Epithelial cell of esophagus (primary cell): ENCODE data around the gene GGA2.
A peak's percentile ranks its signal among the peaks of the same experiment; 100 is the strongest.
"Not testable (repeated sequence)": the region's sequence is repeated elsewhere in the genome, so short reads cannot be mapped to it uniquely, and the experiment has no call there.

Source experiments
- DNase-seq: peaks from one replicate; pipeline ENCODE4 v3.0.0; 2010; ENCODE audit warnings: low read depth
- H3K4me3 ChIP-seq: 2 replicates; pipeline ENCODE4 v1.5.1; 2011; ENCODE audit warnings: mild to moderate bottlenecking, low read length, control low read depth
- CTCF ChIP-seq: IDR thresholded peaks from 2 replicates; pipeline ENCODE4 v1.5.1; 2011; ENCODE audit warnings: low read depth, mild to moderate bottlenecking, low read length, control low read depth, inconsistent platforms; ENCODE audit not compliant: insufficient read depth; ENCODE audit errors: missing control alignments

Gene GGA2

GRCh38 chr16:23478566-23478965, 31.7 kb downstream of the GGA2 start:
- TF ChIP-seq CTCF: no peak
- no peak overlapping the region for H3K4me3 ChIP-seq
- DNase-seq: no peak

- no peak for DNase-seq
- no peak overlapping the region for H3K4me3 ChIP-seq
- no peak for TF ChIP-seq CTCF
Observed at GRCh38 chr16:23476289-23476688, 34.0 kb downstream of the GGA2 start.

DNA sequence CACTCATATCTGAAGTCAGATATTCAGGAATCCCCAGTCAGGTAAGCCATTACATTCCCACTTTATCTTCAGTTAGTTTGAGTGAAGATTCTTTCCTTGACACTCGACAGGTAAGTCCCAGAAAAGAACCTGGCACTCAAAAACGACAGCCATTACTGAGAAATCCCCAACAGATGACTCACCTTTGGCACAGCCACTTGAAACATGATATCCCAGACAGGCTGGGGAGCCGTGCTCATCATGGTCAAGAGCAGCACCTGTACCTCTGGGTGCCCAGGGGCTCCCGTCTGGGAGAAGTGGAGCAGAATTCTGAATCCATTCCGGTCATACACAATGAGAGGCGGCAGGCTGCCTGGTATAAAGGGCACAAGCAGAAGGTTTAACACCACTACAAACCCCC, 40.5 kb downstream of the GGA2 start:
- TF ChIP-seq CTCF: no peak
- peak; percentile 88 for DNase-seq
- no peak overlapping the region for H3K4me3 ChIP-seq

DNA sequence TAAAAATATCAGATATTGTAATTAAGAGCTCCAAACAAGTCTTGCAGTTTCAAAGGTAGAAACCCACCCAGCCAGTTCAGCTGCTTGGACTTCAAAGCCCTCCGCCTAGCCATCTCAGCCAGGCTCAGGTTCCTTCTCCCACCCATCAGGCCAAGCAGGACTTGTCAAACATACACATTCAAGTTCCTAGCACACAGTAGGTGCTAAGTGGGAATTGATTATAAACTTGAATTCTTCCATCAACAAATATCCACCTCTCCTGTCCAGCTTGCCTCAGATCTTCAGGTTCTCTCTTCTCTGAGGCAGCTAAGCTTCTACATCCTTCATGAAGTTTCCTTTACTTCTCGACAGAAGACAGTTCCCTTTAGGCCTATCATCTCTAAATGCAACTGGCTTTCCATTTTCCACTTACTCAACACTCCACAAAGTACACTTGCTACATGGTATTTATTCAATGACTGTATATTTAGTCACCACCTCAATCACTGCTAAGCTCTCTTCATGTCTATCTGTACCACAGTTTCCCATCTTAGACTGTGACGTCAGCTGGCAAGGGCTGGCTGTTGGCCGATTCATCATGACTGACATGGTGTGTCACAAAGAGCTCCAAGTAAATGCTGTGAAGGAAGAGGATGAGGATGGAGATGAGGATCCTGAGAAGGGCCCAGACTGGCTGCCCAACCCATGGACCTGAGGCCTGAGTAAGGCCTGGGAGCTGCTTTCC, 44.0 kb downstream of the GGA2 start:
- DNase-seq: peak; percentile 98
- TF ChIP-seq CTCF: no peak
- no peak overlapping the region for H3K4me3 ChIP-seq

DNA sequence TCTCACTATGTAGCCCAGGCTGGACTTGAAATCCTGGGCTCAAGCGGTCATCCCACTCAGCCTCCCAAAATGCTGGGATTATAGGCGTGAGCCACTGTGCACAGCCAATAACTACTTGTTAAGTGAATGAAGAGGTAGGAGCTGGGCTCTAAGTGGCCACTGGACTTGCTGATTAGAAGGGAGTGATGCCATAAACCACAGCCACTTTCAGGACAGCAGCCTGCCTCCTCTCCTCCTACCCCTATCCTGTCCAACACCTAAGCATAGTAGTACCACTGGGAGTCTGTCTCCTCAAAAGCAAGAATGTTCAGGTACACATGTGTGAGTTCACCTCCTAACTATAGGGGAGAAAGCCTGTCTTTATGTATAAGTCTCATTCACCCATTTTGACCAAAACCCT, 45.1 kb downstream of the GGA2 start:
- no peak overlapping the region for H3K4me3 ChIP-seq
- no peak for TF ChIP-seq CTCF
- DNase-seq: no peak

GRCh38 chr16:23464196-23464595, 46.1 kb downstream of the GGA2 start:
- no peak for TF ChIP-seq CTCF
- H3K4me3 ChIP-seq: no peak overlapping the region
- DNase-seq: no peak

- DNase-seq, H3K4me3 ChIP-seq: not testable (repeated sequence)
Observed at GRCh38 chr16:23462994-23463393, 47.3 kb downstream of the GGA2 start.
